Upper lobe of left lung (tissue), 4 donors: Measurements from ENCODE around the gene SRGAP3.

Source experiments
- EP300 ChIP-seq, 4 donors: sonication (generic); formaldehyde crosslinking; IDR thresholded peaks; one replicate each; pipeline ENCODE4 v1.5.1; 2017; ENCODE audit warnings: antibody characterized with exemption in 4 of 4, control low read depth in 2 of 4
- POLR2A ChIP-seq, 4 donors: fragments of 450-650 bp; IDR thresholded peaks; one replicate each; pipeline ENCODE4 v1.5.1; 2016 to 2017; ENCODE audit warnings: antibody characterized with exemption in 4 of 4, mild to moderate bottlenecking in 2 of 4
- POLR2AphosphoS5 ChIP-seq, 2 donors: sonication (generic); formaldehyde crosslinking; IDR thresholded peaks; one replicate each; pipeline ENCODE4 v1.5.1; 2017; ENCODE audit warnings: antibody characterized with exemption in 2 of 2
- TF ChIP-seq, protein P1 (sequence below), 6 experiments: fragments of 450-650 bp in 4 of 6; fragments of 200-600 bp in 2 of 6; sonication (generic) in 2 of 6; IDR thresholded peaks; one replicate each; pipeline ENCODE4 v1.5.1; 2016 to 2019; ENCODE audit warnings: antibody characterized with exemption in 6 of 6

GRCh38 chr3:9251055-9251786 is 1.8 kb upstream of the SRGAP3 start:
- TF ChIP-seq, protein P1, sequence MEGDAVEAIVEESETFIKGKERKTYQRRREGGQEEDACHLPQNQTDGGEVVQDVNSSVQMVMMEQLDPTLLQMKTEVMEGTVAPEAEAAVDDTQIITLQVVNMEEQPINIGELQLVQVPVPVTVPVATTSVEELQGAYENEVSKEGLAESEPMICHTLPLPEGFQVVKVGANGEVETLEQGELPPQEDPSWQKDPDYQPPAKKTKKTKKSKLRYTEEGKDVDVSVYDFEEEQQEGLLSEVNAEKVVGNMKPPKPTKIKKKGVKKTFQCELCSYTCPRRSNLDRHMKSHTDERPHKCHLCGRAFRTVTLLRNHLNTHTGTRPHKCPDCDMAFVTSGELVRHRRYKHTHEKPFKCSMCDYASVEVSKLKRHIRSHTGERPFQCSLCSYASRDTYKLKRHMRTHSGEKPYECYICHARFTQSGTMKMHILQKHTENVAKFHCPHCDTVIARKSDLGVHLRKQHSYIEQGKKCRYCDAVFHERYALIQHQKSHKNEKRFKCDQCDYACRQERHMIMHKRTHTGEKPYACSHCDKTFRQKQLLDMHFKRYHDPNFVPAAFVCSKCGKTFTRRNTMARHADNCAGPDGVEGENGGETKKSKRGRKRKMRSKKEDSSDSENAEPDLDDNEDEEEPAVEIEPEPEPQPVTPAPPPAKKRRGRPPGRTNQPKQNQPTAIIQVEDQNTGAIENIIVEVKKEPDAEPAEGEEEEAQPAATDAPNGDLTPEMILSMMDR (IDR thresholded peaks at IDR 0.05), result no peak
- TF ChIP-seq POLR2AphosphoS5 (IDR thresholded peaks at IDR 0.05) (no peak), POLR2A (IDR thresholded peaks at IDR 0.05) (no peak), EP300 (IDR thresholded peaks at IDR 0.05) (no peak)
